NCI-H2107 treated with DMSO at 0.1 percent for 48 hours (cell line): ENCODE measurements around the gene IQSEC1.
"Not testable (repeated sequence)": the region's sequence is repeated elsewhere in the genome, so short reads cannot be mapped to it uniquely, and the experiment has no call there.

Source experiments
- DNase-seq: peaks from one replicate; lab custom pipeline; 2025; ENCODE audit not compliant: unreplicated experiment; lab: John Stamatoyannopoulos, UW

Gene IQSEC1

DNA sequence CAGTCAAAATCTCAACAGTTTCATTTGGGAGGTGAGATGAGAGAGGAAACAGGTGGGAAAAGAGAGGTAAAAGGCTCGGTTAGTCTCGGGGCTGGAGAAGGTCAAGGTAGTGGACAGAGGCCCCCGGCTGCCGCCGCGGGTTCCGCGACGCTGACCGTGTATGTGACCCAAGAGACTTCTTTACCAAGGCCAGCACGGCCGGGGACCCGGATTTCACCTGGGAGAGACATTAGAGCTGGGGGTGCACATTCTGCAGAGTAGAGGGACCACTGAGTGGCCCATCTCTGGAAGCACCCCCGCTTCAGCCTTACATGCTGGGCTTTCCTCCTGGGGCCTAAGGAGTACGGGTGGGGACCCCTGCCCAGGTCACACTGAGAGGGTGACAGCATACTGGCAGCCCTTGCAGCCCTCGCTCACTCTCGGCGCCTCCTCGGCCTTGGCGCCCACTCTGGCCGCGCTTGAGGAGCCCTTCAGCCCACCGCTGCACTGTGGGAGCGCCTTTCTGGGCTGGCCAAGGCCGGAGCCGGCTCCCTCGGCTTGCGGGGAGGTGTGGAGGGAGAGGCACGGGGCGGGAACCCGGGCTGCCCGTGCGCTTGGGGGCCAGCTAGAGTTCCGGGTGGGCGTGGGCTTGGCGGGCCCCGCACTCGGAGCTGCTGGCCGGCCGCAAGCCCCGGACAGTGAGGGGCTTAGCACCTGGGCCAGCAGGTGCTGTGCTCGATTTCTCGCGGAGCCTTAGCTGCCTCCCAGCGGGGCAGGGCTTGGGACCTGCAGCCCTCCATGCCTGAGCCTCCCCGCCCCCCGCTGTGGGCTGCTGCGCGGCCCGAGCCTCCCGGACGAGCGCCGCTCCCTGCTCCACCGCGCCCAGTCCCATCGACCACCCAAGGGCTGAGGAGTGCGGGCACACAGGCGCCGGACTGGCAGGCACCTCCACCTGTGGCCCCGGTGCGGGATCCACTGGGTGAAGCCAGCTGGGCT lies 190.6 kb downstream of the IQSEC1 start:
- DNase-seq = no peak

DNA sequence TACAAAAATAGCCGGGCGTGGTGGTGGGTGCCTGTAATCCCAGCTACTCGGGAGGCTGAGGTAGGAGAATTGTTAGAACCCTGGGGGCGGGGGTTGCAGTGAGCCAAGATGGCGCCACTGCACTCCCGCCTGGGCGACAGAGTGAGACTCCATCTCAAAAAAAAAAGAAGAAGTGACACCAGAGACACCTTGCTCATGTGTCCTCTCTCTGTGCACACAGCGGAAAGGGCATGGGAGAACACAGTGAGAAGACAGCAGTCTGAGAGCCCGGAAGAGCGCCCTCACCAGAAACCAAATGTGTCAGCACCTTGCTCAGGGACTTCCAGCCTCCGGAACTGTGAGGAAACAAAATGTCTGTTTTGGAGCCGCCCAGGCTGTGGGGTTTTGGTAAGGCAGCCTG lies 191.4 kb downstream of the IQSEC1 start:
- not testable (repeated sequence) for DNase-seq

DNA sequence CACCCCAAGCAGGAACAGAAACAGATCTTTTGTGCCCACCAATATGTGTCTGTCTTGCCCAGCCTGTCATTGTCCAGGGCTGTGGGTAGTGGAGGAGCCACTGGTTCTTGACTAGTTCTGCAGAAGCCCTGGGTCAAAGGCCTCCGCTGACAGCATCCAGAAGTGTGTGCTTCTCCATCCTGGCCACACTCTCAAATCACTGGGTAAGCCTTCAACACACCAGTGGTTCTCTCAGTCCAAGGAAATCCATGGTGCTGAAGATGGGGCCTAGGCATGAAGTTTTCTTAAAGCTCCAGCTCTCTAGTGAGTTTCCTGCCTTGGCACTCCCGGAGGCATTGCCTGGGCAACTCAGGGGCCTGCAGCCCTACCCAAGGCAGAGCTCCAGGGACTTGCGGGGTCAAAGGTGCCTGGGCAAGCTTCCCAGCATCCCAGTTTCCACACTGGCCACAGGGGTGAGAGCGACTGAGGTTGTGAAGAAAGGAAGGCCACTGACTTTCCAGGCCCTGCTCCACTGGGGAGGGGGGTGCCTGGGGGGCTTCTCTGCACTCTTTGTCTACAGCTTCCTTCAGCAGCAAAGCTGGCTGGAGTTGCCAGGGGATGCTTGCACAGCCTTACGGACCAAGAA lies 193.9 kb downstream of the IQSEC1 start:
- no peak for DNase-seq

DNA sequence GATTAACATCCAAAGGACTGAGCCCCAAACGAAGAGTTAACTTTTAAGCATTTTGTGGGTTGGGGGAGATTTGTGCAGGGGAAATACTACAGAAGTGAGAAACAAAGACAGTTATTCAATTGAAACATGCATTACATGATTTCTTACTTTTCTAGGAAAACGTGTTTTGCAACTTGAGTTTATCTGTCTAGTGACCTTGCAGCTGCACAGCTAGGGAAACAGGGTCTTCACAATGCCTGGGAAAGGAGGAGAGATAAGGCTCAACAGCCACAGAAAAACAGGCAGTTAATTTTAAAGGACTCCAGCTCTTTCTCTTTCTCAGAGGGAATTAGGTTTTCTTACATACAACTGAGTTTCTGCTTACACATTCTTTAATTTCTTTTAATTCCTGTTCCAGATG lies 194.5 kb downstream of the IQSEC1 start:
- not testable (repeated sequence) for DNase-seq

DNA sequence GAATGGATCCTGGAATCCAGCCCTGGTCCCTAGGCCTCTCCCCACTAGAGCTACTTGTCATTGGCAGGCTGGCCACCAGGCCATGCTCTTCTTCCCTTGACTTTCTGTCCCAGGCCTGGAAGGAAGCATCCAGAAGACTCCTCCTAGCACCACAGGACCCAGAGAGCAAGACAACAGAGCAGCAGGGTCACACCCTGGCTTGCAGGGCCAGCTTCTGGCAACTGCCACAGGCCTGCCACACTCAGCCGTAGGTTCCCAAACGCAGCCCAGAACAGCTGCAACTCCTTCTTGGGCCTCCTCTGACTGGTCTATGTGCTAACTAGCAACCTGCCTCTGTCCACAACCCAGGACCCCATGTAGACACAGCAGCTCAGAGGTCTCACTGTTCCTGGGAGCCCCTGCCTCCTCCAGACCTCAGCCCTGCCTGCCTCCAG lies 195.1 kb downstream of the IQSEC1 start:
- DNase-seq = no peak

DNA sequence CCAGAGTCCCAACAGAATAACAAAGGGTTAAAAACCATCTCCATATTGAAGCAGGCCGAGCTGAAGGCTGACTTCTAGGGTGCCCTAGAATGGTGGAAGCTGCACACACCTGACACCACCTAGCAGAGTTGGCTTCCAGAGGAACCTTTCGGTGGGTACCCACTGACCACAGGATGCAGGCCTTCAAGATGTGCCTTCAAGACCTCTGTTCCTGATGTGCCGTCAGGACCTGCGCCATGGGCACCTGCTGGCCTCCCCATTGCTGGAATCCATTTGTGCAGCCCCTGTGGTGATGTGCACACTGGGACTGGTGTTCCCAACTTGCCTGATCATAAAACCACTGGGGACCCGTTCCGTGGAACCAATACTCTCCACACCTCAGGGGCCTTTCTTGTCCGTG lies 196.2 kb downstream of the IQSEC1 start:
- no peak for DNase-seq

DNA sequence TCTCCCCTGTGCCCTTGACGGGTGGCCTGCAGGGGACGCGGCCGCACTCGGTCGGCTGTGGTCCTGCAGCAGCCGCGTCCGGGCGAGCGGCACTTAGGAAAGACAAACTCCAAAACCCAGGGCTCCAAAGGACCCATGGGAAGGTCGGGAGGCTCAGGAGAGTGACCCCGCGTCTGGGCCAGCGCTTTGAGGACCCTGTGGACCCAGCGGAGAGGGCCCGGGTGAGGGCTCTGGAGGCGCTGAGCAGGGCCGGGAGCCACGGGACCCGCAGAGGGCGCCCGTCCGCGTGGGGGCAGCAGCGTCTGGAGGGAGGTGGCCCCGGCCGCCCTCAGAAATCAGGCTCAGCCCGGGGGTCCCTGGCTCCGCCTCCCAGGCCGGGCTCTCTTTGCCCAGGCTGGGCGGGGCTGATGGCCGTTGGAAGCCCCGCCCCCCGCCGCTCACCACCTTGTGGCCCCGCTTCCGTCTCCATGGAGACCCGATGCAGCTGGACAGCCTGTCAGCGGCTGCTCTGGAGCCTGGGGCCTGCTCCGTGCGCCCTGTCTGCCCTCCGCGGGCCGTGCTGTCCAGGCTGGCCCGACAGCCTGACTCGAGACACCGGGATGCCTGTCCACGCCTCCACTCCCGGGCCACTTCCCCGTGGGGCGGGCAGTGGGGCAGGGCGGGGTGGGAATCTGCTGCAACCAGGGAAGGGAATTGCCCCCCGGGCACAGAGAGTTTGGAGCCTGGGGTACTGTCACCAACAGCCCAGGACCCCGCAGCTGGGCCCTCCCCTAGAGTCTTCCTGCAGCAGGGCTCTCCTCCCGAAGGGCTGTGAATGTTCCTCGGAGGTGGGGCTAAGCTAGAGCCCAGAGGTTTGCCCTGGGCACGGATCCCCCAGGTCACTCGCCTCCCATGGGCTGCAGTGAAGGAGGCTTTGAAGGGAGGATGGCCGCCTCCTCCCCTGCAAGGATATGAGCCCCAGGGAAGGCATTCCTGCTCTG lies 197.1 kb downstream of the IQSEC1 start:
- no peak for DNase-seq

DNA sequence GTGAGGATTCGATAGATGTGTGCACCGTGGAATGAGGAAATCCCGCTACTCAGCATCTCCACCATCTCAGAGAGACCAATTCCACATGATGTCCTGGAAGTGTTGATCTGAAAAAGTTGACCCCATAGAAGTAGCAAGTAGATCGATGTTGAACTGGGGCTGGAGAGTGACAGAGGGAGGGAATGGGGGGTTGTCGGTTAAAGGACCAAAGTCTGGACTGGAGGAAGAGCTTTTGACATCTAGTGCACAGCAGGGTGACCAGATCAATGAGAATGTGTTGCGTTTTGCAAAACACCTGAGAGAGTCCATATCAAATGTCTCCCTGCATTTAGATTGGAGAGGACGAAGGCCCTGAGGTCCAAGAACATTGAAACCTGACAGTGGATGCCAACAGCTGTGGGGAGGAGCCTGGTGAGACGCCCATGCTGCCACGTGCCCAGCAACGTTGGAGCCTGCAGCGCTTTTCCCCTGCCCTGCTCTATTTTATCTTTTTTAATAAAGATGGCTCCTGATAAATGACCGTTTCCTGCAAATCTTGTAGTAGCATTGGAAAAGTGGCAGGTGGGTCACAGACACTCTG lies 201.7 kb downstream of the IQSEC1 start:
- DNase-seq = peak; percentile 11

DNA sequence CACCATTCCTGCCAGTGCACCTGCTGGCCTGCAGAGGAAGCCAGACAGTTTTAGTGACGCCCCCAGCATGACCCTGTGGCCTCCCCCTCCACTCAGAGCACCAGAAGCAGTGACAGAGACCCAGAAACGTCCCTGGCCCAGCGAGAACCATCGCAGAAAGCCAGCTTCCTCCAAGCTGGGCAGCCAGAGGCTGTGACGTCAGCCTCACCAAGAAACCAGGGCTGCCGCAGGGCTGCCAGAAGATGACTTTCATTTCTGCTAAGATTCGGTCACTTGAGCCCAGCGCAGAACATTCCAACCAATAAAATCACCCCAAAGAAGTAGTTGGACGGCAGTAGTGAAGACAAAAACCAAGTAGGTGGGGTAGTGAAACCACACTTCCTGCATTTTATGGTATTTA lies 202.3 kb downstream of the IQSEC1 start:
- no peak for DNase-seq

DNA sequence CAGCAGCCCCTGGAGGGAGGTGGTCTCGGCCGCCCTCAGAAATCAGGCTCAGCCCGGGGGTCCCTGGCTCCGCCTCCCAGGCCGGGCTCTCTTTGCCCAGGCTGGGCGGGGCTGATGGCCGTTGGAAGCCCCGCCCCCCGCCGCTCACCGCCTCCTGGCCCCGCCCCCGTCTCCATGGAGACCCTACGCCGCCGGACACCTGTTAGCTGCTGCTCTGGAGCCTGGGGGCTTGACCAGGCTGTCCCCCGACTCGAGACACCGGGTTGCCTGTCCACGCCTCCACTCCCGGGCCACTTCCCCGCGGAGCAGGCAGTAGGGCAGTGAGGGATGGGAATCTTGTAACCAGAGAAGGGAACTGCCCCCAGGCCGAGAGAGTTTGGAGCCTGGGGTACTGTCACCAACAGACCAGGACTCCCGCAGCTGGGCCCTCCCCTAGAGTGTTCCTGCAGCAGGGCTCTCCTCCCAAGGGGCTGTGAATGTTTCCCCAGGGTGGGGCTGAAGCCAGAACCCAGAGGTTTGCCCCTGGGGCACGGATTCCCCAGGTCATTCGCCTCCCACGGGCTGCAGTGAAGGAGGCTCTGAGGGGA lies 204.1 kb downstream of the IQSEC1 start:
- no peak for DNase-seq

DNA sequence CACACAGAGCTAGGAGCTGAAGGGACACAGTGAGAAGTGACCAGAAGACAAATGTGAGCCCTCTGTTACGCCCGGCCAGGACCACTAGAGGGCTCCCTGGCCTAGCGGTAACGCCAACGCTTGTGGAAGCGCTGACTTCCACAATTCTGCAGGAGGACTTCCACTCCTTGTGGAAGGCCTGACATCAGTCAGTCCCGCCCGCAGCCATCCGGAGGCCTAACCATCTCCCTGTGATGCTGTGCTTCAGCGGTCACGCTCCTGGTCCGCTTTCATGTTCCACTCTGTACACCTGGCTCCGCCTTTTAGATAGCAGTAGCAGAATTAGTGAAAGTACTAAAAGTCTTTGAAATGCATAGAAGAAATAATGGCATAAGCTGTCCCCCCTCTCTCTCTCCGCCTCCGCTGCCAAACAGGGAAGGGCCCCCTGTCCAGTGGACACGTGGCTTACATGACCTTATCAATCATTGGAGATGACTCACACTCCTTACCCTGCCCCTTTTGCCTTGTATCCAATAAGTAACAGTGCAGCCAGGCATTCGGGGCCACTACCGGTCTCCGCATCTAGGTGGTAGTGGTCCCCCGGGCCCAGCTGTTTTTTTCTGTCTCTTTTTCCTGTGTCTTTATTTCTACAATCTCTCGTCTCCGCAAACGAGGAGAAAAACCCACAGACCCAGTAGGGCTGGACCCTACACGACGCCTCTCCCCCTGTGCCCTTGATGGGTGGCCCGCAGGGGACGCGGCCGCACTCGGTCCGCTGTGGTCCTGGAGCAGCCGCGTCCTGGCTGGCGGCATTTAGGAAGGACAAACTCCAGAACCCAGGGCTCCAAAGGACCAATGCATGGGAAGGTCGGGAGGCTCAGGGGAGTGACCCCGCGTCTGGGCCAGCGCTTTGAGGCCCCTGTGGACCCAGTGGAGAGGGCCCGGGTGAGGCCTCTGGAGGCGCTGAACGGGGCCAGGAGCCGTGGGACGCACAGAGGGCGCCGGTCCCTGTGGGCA lies 204.9 kb downstream of the IQSEC1 start:
- DNase-seq = peak; percentile 12

DNA sequence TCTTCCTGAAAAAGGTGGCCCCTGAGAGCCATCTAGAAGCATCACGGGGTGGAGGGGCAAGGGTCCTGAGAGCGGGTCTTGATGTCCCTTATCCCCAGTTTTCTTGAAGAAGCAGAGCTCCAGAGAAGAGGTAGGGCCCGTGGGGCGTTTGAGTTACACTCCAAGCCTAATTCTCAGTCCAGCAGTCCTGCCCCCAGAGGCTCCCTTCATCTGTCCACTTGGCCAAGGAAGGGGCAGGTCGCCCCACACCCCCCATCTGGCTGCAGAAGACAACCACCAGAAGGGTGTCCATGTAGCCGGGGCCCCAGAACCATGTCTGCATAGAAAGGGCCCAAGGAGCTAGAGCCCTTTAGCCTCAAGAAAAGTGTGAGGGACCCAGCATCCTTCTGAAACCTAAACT lies 206.4 kb downstream of the IQSEC1 start:
- DNase-seq = no peak

DNA sequence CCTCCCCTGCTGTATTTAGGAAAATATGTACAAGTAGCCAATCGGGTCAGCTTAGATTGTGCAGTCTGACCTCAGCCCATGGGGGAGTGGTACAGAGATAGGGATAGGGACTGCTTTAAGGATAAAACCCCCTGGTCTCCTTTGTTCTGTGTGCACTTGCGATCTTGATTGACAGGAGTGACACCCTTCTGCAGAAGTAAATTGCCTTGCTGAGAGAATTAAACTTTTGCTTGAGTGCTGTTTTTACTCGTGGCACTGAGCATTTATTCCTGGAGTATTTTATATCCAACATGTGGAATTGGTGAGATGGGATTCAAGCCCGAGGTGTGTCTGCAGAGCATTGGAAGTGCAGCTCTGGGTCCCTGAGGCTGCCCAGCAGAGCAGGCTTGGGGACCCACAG lies 208.0 kb downstream of the IQSEC1 start:
- no peak for DNase-seq

DNA sequence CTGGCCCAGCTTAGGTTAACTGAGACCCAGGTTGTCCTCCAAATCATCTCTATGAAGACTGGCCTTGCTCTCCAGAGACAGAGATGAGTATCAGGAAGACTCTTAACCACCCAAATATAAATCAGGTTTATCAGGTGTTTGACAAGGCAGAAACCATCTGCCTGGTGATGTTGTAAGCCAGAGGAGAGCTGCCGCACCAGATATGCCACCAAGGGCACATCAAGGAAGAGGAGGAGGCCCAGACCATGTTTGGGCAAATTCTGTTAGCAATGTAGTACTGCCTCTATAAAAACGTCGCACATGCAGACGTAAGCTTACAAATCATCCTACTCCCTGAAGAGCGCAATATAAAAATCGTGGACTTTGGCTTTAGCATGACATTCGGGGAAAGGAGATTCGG lies 210.8 kb downstream of the IQSEC1 start:
- DNase-seq = no peak

DNA sequence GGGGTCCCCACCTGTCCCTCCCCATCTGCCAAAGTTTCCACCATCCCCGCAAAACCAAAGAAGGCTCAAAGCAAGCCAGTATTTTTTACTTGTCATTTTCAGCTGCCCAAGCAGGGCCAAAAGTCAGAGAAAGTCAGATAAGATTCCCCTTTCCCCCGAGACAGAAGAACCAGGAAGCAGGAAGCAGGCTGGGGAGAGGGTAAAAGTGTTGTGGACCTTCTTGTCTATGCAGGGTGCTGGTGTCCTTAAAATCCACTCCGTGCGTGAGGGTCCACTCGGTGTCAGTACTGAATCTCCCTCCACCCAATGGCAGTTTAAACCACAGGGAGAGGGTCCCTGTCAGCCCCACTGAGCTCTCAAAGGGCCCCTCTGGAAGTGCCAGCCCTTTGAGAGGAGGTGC lies 211.6 kb downstream of the IQSEC1 start:
- DNase-seq = no peak

DNA sequence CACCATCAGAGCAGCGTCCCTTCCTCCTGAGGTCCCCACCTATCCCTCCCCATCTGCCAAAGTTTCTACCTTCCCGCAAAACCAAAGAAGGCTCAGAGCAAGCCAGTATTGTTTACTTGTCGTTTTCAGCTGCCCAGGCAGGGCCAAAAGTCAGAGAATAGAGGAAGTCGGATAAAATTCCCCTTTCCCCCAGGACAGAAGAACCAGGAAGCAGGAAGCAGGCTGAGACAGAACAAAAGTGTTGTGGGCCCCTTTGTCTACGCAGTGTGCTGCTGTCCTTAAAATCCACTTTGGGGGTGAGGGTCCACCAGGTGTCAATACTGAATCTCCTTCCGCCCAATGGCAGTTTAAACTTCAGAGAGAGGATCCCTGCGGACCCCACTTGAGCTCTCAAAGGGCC lies 213.4 kb downstream of the IQSEC1 start:
- DNase-seq = no peak

DNA sequence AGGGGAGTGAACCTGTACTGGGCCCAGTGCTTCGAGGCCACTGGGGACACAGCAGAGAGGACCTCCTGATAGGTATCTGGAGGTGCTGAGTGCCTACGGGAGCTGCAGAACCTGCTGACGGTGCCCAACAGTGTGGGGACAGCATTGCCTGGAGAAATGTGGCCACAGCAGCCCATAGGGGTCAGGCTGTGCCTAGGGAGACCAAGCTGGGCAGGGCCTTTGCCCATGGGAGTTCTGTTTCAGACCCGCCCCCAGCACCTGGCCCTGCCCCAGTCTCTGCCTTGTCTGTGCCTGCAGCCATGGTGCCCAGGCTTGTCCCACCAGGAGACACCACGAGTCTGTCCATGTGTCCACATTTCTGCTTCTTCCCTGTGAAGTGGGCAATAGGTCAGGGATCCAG lies 216.6 kb downstream of the IQSEC1 start:
- DNase-seq = no peak

DNA sequence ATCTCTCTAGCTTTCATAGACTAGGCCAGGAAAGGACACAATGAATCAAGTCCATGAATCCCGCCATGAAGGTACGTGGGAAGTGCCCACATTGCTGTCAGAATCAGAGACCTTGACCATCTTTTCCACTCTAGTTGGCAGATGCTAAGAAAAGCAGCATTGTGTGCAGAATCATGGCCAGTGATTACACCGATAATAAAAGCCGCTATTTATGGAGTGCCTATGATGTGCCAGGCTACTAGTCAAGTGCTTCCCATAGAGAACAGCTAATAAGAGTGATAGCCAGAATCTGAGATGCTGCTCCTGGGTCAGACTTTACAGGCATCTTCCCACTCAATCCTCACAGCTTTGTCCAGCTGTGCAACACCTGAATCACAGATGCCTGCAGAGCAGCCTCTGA lies 218.7 kb downstream of the IQSEC1 start:
- no peak for DNase-seq

DNA sequence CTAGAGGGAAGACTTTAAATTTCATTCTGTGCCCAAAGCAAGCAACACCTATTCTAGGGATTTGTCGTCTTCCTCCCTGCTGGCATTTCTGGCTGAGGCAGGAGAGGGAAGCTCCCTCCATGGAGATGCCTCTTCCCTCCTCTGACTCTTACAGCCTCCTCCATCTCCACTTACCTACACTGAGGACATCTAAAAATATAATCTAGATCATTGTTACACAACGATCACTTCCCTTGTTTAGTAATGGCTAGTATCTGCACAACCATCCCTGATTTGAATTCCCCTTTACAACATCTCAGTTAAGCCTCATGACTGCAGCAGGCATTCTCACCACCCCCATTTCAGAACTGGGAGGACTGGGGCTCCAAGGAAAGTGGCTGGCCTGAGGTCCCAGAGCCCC lies 219.4 kb downstream of the IQSEC1 start:
- DNase-seq = not testable (repeated sequence)
